Adrenal gland (tissue), 12 donors: Measurements from ENCODE around the gene CCDC28A. TPM values are rescaled to one million over a fixed set of nuclear protein-coding genes. Genes with fewer than 3 reads are reported as not detected.
"Not testable (repeated sequence)": the region's sequence is repeated elsewhere in the genome, so short reads cannot be mapped to it uniquely, and the experiment has no call there.

Source experiments
- DNase-seq, 7 donors: peaks; one replicate each; pipeline ENCODE4 v3.0.0-alpha.2; 2019 to 2020
- H3K27ac ChIP-seq, 5 donors: fragments of 200-600 bp; sonication (generic) in 4 of 5; 1 replicate in 3 of 5; 2 replicates in 2 of 5; pipeline versions ENCODE4 v1.5.1 to v1.8.0; 2016 to 2020; ENCODE audit warnings: mild to moderate bottlenecking in 1 of 5
- H3K27me3 ChIP-seq: fragments of 200-600 bp; 2 replicates; pipeline ENCODE4 v1.8.0; 2021
- H3K36me3 ChIP-seq, 2 donors: fragments of 200-600 bp; replicated peaks in 1 of 2; 1 replicate in 1 of 2; 2 replicates in 1 of 2; pipeline versions ENCODE4 v1.5.1 to v1.8.0; 2018 to 2022
- H3K4me1 ChIP-seq, 2 donors: fragments of 200-600 bp; replicated peaks in 1 of 2; 1 replicate in 1 of 2; 2 replicates in 1 of 2; pipeline versions ENCODE4 v1.5.1 to v1.8.0; 2018 to 2021
- H3K4me3 ChIP-seq, 4 donors: fragments of 200-600 bp; sonication (generic) in 3 of 4; one replicate each; pipeline ENCODE4 v1.5.1; 2016 to 2018
- H3K9me3 ChIP-seq, 3 donors: fragments of 200-600 bp; sonication (generic) in 1 of 3; replicated peaks in 1 of 3; 1 replicate in 2 of 3; 2 replicates in 1 of 3; pipeline versions ENCODE4 v1.5.1 to v1.8.0; 2016 to 2021
- POLR2A ChIP-seq, 2 donors: fragments of 450-650 bp; IDR thresholded peaks; one replicate each; pipeline ENCODE4 v1.6.1; 2017; ENCODE audit warnings: antibody characterized with exemption in 2 of 2, mild to moderate bottlenecking in 2 of 2, moderate library complexity in 1 of 2
- WGBS, 4 donors: extraction: QIAGEN DNeasy Blood & Tissue Kit in 2 of 4; methylation state at CpG; one replicate each; pipeline versions ENCODE4 v1.1.5 to v1.1.7; 2013 to 2017; 5-methylcytosine and 5-hydroxymethylcytosine counted together
- intact Hi-C, 2 donors: fragments of 100-400 bp; cut with DNase I; formaldehyde crosslinking; loops; one replicate each; pipeline versions ENCODE4 v1.14.1 to v1.15.0; 2022 to 2023
- polyA plus RNA-seq, 3 donors: library from polyadenylated mRNA; stranded (reverse); fragments of 200-250 nt in 2 of 3; fragments of 350-450 nt in 1 of 3; fragmentation: Illumina TruSeq in 1 of 3; extraction: RNeasy Lipid Tissue Mini Kit (QIAGEN cat#74804) in 1 of 3; gene quantifications; one replicate each; pipeline ENCODE4 v1.2.3, GENCODE V29; 2013 to 2014
- total RNA-seq, 9 donors: library from RNA; depleted of rRNA in 4 of 9; stranded (reverse); fragments of >200 nt in 4 of 9; fragments of 120-200 nt in 1 of 9; fragmentation: NEBNext Ultra II Directional in 1 of 9; extraction: Animal tissue kit (Norgen Biotek cat#: 25700) in 1 of 9; gene quantifications; one replicate each; pipeline versions ENCODE4 v1.1.0 to v1.2.4, GENCODE V29; 2013 to 2023
- TF ChIP-seq, protein P1 (sequence below), 6 experiments: fragments of 450-650 bp in 4 of 6; fragments of 200-600 bp in 2 of 6; sonication (generic) in 1 of 6; IDR thresholded peaks; 1 replicate in 5 of 6; 2 replicates in 1 of 6; pipeline versions ENCODE4 v1.5.1 to v1.8.0; 2016 to 2021; ENCODE audit warnings: antibody characterized with exemption in 6 of 6, mild to moderate bottlenecking in 2 of 6, moderate library complexity in 1 of 6
- donor health status: healthy with polysubstance abuse.
- donor health status: Bipolar disorder and iron deficiency.
- donor health status: DM: yes; HTN: yes; CAD: no.
- donor health status: DM: no; HTN: no; CAD: no.
- donor health status: DM: no; HTN: no; CAD: no.
- donor health status: DM: yes; HTN: yes; CAD: no.

Gene CCDC28A
- total and polyA plus RNA-seq, 12 donors, result 24.1 to 70.0 (median 44.2) TPM

DNA sequence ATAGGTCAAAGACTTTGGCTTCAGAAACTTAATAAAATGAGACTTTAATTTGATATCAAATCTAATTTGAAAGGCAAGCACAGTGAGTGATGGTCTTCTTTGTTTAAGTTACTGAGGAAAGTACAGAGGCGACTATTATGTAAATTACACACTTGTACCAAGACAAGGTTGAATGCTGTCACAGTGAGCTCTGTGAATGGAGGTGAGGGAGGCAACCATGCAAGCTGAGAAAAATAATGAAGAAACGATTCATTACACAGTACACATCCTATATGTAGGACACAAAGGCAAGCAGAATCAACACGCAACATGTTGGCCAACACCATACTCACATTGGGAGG, 46.8 kb upstream of the CCDC28A start:
- Histone ChIP-seq H3K4me3 (no peak overlapping the region), H3K36me3 (no peaks in the 10 kb centered on the region), H3K27ac (peak overlapping the region in 2 of 5 donors; percentile 24 to 75), H3K4me1 (peaks cover 3 to 23% of the 10 kb centered on the region in 2 donors), H3K27me3 (no peaks in the 10 kb centered on the region), H3K9me3 (no peaks in the 10 kb centered on the region)
- intact Hi-C loops, result no loop called here
- 82 to 86% (median 83%) methylated on average over 3 of the region's 3 CpGs for WGBS, 4 donors
- DNase-seq, result no peak
- no peak for TF ChIP-seq POLR2A (IDR thresholded peaks at IDR 0.05)
- TF ChIP-seq, protein P1, sequence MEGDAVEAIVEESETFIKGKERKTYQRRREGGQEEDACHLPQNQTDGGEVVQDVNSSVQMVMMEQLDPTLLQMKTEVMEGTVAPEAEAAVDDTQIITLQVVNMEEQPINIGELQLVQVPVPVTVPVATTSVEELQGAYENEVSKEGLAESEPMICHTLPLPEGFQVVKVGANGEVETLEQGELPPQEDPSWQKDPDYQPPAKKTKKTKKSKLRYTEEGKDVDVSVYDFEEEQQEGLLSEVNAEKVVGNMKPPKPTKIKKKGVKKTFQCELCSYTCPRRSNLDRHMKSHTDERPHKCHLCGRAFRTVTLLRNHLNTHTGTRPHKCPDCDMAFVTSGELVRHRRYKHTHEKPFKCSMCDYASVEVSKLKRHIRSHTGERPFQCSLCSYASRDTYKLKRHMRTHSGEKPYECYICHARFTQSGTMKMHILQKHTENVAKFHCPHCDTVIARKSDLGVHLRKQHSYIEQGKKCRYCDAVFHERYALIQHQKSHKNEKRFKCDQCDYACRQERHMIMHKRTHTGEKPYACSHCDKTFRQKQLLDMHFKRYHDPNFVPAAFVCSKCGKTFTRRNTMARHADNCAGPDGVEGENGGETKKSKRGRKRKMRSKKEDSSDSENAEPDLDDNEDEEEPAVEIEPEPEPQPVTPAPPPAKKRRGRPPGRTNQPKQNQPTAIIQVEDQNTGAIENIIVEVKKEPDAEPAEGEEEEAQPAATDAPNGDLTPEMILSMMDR (IDR thresholded peaks at IDR 0.05), result no peak

DNA sequence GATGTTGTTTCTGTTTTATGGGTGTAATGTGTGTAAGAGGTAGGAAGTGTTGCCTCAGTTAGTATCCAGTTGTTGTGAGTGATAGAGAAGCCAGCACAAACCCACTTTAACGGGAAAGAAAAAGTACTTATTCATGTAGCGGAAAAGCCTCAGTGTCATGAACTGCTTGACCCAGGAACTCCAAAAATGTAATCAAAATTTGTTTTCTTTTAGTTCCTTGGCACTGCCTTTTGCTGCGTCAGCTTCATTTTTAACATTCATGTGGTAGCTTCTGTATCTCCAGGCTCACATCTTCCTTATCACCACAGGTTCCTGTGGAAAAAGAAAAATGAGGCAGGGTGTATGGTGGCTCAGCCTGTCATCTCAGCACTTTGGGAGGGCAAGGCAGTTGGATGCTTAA, 46.4 kb upstream of the CCDC28A start:
- peak in 5 of 7 donors; percentile 15 to 61 (median 25) for DNase-seq
- peaks cover 3 to 23% of the 10 kb centered on the region in 2 donors for H3K4me1 ChIP-seq
- H3K9me3 ChIP-seq, result no peaks in the 10 kb centered on the region
- H3K36me3 ChIP-seq, result no peaks in the 10 kb centered on the region
- WGBS, 4 donors, result 44 to 64% (median 54%) methylated on average over 3 of the region's 3 CpGs
- intact Hi-C loops, result no loop called here
- peak overlapping the region in 2 of 5 donors; percentile 36 to 75 for H3K27ac ChIP-seq
- no peaks in the 10 kb centered on the region for H3K27me3 ChIP-seq
- no peak overlapping the region for H3K4me3 ChIP-seq
- TF ChIP-seq, protein P1 (IDR thresholded peaks at IDR 0.05), result no peak
- no peak for TF ChIP-seq POLR2A (IDR thresholded peaks at IDR 0.05)

DNA sequence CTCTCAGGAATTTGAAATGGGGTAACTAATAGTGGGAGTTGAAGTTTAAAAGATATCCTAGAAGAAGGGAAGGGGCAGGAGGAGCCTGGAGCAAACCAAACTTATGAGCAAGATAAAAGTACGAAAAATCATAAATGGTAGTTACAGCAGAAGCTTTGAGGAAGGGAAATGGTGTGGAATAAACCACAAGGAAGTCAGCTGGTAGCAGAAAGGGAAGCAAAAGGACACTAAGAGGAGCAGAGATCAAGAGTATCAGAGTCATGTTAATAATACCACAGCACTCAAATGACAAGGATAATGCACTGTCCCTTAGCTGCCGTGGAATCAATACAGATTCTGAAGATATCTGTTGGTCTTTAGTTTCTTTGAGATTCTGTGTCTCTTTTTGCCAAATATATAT, 44.9 kb upstream of the CCDC28A start:
- Histone ChIP-seq H3K27ac (peak overlapping the region in 2 of 5 donors; percentile 36 to 63), H3K4me1 (peaks cover under 1 to 23% of the 10 kb centered on the region in 2 donors), H3K4me3 (no peak overlapping the region), H3K9me3 (no peaks in the 10 kb centered on the region), H3K36me3 (no peaks in the 10 kb centered on the region), H3K27me3 (no peaks in the 10 kb centered on the region)
- intact Hi-C loops, result no loop called here
- no peak for DNase-seq
- TF ChIP-seq, protein P1 (IDR thresholded peaks at IDR 0.05), result no peak
- TF ChIP-seq POLR2A (IDR thresholded peaks at IDR 0.05), result no peak
- 52 to 76% (median 59%) methylated on average over 2 of the region's 2 CpGs for WGBS, 4 donors

DNA sequence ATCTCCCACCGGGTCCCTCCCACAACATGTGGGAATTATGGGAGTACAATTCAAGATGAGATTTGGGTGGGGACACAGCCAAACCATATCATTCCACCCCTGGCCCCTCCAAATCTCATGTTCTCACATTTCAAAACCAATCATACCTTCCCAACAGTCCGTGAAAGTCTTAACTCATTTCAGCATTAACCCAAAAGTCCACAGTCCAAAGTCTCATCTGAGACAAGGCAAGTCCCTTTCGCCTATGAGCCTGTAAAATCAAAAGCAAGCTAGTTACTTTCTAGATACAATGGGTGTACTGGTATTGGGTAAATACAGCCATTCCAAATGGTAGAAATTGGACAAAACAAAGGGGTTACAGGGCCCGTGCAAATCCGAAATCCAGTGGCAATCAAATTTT, 43.5 kb upstream of the CCDC28A start:
- H3K27ac ChIP-seq, H3K9me3 ChIP-seq, intact Hi-C loops, H3K27me3 ChIP-seq, DNase-seq, H3K4me3 ChIP-seq, H3K36me3 ChIP-seq: not testable (repeated sequence)
- 84 to 91% (median 91%) methylated on average over 5 of the region's 5 CpGs for WGBS, 4 donors
- peaks cover 0 to 19% of the 10 kb centered on the region in 2 donors for H3K4me1 ChIP-seq

DNA sequence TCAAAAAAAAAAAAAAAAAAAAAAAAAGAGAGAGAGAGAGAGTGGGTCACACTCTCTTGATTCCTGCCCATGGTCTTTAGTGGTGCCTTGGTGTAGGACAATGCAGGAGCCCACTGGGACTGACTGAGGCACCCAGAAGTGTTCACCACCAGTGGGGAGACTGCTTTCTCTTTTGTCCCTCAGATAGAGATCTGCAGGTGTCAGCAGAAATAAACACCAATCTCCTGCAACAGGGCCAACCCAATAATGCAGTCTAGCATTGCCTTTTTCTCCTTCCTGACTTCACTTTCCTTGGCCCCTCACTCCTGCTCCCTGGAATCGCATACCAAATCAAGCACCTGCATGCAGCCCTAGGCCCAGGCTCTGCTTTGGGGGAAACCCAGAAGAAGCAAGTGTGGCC, 39.0 kb upstream of the CCDC28A start:
- Histone ChIP-seq H3K36me3 (no peaks in the 10 kb centered on the region), H3K9me3 (no peaks in the 10 kb centered on the region), H3K27me3 (no peaks in the 10 kb centered on the region), H3K4me1 (no peaks in the 10 kb centered on the region), H3K27ac (no peak overlapping the region), H3K4me3 (no peak overlapping the region)
- intact Hi-C loops, result no loop called here
- DNase-seq, result no peak
- 89 to 100% (median 97%) methylated on average over 1 of the region's 1 CpG for WGBS, 4 donors
- TF ChIP-seq, protein P1 (IDR thresholded peaks at IDR 0.05), result no peak
- no peak for TF ChIP-seq POLR2A (IDR thresholded peaks at IDR 0.05)
